ENCODE results near the gene ACAD9.
"Not testable (repeated sequence)": the region's sequence is repeated elsewhere in the genome, so short reads cannot be mapped to it uniquely, and the experiment has no call there.

Gene ACAD9

GRCh38 chr3:128895843-128896697 is 16.6 kb downstream of the ACAD9 start:
- DNase-seq (ENCODE audit: low read depth) = no peak

- DNase-seq (ENCODE audit: low read depth) = no peak
These were observed 23.0 kb downstream of the ACAD9 start for GRCh38 chr3:128902426-128902825.

GRCh38 chr3:128903501-128903900 is 24.1 kb downstream of the ACAD9 start:
- DNase-seq (ENCODE audit: low read depth) = no peak

GRCh38 chr3:128906031-128906803 is 26.8 kb downstream of the ACAD9 start:
- DNase-seq (ENCODE audit: low read depth) = no peak

- DNase-seq (ENCODE audit: low read depth) = no peak
These were observed 27.5 kb downstream of the ACAD9 start for GRCh38 chr3:128906804-128907525.

GRCh38 chr3:128907706-128908445 is 28.5 kb downstream of the ACAD9 start:
- no peak for DNase-seq (ENCODE audit: low read depth)

- no peak for DNase-seq (ENCODE audit: low read depth)
These were observed 29.5 kb downstream of the ACAD9 start for GRCh38 chr3:128908951-128909350.

GRCh38 chr3:128910006-128910405 is 30.6 kb downstream of the ACAD9 start:
- DNase-seq (ENCODE audit: low read depth) = no peak

GRCh38 chr3:128911911-128912310 is 32.5 kb downstream of the ACAD9 start:
- no peak for DNase-seq (ENCODE audit: low read depth)

- DNase-seq (ENCODE audit: low read depth) = no peak
These were observed 35.7 kb downstream of the ACAD9 start for GRCh38 chr3:128914966-128915645.

GRCh38 chr3:128917291-128917690 is 37.9 kb downstream of the ACAD9 start:
- DNase-seq (ENCODE audit: low read depth) = no peak

GRCh38 chr3:128919988-128920387 is 40.6 kb downstream of the ACAD9 start:
- no peak for DNase-seq (ENCODE audit: low read depth)

GRCh38 chr3:128922804-128923459 is 43.5 kb downstream of the ACAD9 start:
- no peak for DNase-seq (ENCODE audit: low read depth)

- no peak for DNase-seq (ENCODE audit: low read depth)
These were observed 44.2 kb downstream of the ACAD9 start for GRCh38 chr3:128923576-128923975.

GRCh38 chr3:128923986-128924385 is 44.6 kb downstream of the ACAD9 start:
- not testable (repeated sequence) for DNase-seq (ENCODE audit: low read depth)

GRCh38 chr3:128929364-128929763 is 49.9 kb downstream of the ACAD9 start:
- DNase-seq (ENCODE audit: low read depth) = no peak

- DNase-seq (ENCODE audit: low read depth) = no peak
These were observed 51.6 kb downstream of the ACAD9 start for GRCh38 chr3:128931046-128931445.

GRCh38 chr3:128932516-128933212 is 53.2 kb downstream of the ACAD9 start:
- no peak for DNase-seq (ENCODE audit: low read depth)

GRCh38 chr3:128933213-128933921 is 53.9 kb downstream of the ACAD9 start:
- DNase-seq (ENCODE audit: low read depth) = no peak

GRCh38 chr3:128933922-128934253 is 54.5 kb downstream of the ACAD9 start:
- no peak for DNase-seq (ENCODE audit: low read depth)

Data from CMK (cell line).